K562 (cell line): ENCODE results near the gene C1QTNF5. TPM values are rescaled to one million over a fixed set of nuclear protein-coding genes. Genes with fewer than 3 reads are reported as not detected.
A peak's percentile ranks its signal among the peaks of the same experiment; 100 is the strongest.

ENCODE experiments used
- BACH1 ChIP-seq: fragments of 200-800 bp; sonication (Bioruptor generic); IDR thresholded peaks from 2 replicates; pipeline ENCODE4 v1.6.1; 2016; ENCODE audit warnings: missing genetic modification characterization, missing compliant biosample characterization
- DNMT1 ChIP-seq: fragments of 450-650 bp; IDR thresholded peaks from 2 replicates; pipeline ENCODE4 v1.6.1; 2016; ENCODE audit warnings: antibody characterized with exemption, mild to moderate bottlenecking
- FOXA1 ChIP-seq: fragments of 450-650 bp; IDR thresholded peaks from 2 replicates; pipeline ENCODE4 v1.6.1; 2016; ENCODE audit warnings: mild to moderate bottlenecking, borderline replicate concordance
- MYNN ChIP-seq, 2 experiments: sonication (generic); formaldehyde crosslinking in 1 of 2; IDR thresholded peaks; 2 replicates each; pipeline versions ENCODE4 v1.5.0 to v1.6.1; 2016 to 2020; ENCODE audit warnings: antibody characterized with exemption in 1 of 2, missing genetic modification reagents in 1 of 2
- RBFOX2 ChIP-seq: fragments of 200-400 bp; formaldehyde crosslinking; IDR thresholded peaks from 2 replicates; pipeline ENCODE4 v1.6.1; 2017; ENCODE audit warnings: low read depth, mild to moderate bottlenecking, low read length, moderate library complexity
- SRSF7 ChIP-seq: fragments of 200-400 bp; formaldehyde crosslinking; optimal IDR thresholded peaks from 2 replicates; pipeline ENCODE3; 2017; ENCODE audit warnings: mild to moderate bottlenecking, low read depth, low read length
- polyA plus RNA-seq, 8 experiments: library from polyadenylated mRNA; depleted of rRNA in 4 of 8; stranded (reverse) in 5 of 8; unstranded in 3 of 8; fragments of >200 nt; fragmentation: Nextera tagmentation in 2 of 8; fragmentation: Illumina TruSeq in 1 of 8; extraction: Ambion mirVana in 2 of 8; extraction: Trizol in 1 of 8; gene quantifications; 2 replicates each; pipeline versions ENCODE4 v1.2.1 to v1.2.3, GENCODE V29; 2011 to 2014; ENCODE audit warnings: inconsistent platforms in 1 of 8, missing spikeins in 1 of 8
- total RNA-seq, 7 experiments: library from RNA; depleted of rRNA in 6 of 7; stranded (reverse); fragments of >200 nt in 6 of 7; fragmentation: Illumina TruSeq in 2 of 7; extraction: Trizol in 2 of 7; gene quantifications; 2 replicates each; pipeline versions ENCODE4 v1.2.1 to v1.2.3, GENCODE V29; 2011 to 2021; ENCODE audit warnings: low replicate concordance in 1 of 7
- TF ChIP-seq, protein P1 (sequence below): fragments of 250-450 bp; sonication (Bioruptor Pico); IDR thresholded peaks from 2 replicates; pipeline ENCODE4 v1.5.0; 2020; ENCODE audit warnings: mild to moderate bottlenecking
- TF ChIP-seq, protein P2 (sequence below), 2 experiments: fragments of 450-650 bp; conservative IDR thresholded peaks; 2 replicates each; pipeline ENCODE4 v1.6.1; 2017; ENCODE audit warnings: mild to moderate bottlenecking in 2 of 2, moderate library complexity in 2 of 2
- TF ChIP-seq, protein P3 (sequence below): fragments of 450-650 bp; IDR thresholded peaks from 2 replicates; pipeline ENCODE4 v1.6.1; 2018; ENCODE audit not compliant: partially characterized antibody
- TF ChIP-seq, protein P4 (sequence below), 3 experiments: IDR thresholded peaks in 2 of 3; conservative IDR thresholded peaks in 1 of 3; 2 replicates each; pipeline ENCODE4 v1.5.1; 2011 to 2012; ENCODE audit warnings: low read length in 3 of 3, mild to moderate bottlenecking in 3 of 3, control low read depth in 2 of 3, improper control_type of control experiment in 1 of 3, inconsistent platforms in 1 of 3, low read depth in 1 of 3, mixed read lengths in 1 of 3, moderate library complexity in 1 of 3; ENCODE audit not compliant: insufficient read depth in 2 of 3
- TF ChIP-seq, protein P5 (sequence below), 2 experiments: fragments of 450-650 bp; IDR thresholded peaks; 2 replicates each; pipeline ENCODE4 v1.6.1; 2018; ENCODE audit warnings: mild to moderate bottlenecking in 2 of 2, low read depth in 1 of 2; ENCODE audit not compliant: partially characterized antibody in 2 of 2
- TF ChIP-seq, protein P6 (sequence below): fragments of 250-450 bp; sonication (Bioruptor Pico); IDR thresholded peaks from 2 replicates; pipeline ENCODE4 v1.8.0; 2022; ENCODE audit warnings: moderate library complexity, mild to moderate bottlenecking, inconsistent platforms

Gene C1QTNF5
- total and polyA plus RNA-seq, 9 of the 15 experiments (the other 6 are each of a cell fraction or from before 2014, with no cell fraction given), result 0.07 to 0.76 (median 0.24) TPM; not detected in 1

DNA sequence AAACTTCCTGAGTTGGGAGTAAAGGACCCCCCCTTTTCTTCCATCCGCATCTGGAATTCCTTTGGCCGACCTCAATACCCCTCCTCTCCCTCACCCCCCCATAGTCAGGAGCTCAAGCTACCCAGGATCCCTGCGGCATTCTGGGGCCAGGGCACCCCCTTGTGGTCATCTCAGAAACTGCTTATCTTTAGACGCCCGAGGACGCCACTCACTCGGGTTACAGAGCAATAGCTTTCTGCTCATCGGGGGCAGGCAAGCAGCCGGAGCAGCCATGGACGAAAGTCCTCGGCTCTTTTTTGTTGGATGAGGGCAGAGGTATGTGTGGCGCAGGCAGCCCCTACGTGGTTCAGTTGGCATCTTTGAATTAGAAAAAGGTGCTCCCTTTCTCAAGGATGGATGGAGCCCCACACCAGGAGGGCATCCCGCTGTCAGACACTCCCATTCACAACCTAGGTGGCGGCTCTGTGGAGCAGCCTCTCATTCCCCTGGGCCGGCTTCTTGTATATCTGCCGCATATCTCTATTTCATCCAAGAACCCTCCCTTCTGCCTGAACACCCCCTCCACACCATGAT is 2.3 kb downstream of the C1QTNF5 start (continued):
- TF ChIP-seq RBFOX2, result no peak
- TF ChIP-seq BACH1, result no peak
- TF ChIP-seq SRSF7, result no peak
- TF ChIP-seq, protein P1, sequence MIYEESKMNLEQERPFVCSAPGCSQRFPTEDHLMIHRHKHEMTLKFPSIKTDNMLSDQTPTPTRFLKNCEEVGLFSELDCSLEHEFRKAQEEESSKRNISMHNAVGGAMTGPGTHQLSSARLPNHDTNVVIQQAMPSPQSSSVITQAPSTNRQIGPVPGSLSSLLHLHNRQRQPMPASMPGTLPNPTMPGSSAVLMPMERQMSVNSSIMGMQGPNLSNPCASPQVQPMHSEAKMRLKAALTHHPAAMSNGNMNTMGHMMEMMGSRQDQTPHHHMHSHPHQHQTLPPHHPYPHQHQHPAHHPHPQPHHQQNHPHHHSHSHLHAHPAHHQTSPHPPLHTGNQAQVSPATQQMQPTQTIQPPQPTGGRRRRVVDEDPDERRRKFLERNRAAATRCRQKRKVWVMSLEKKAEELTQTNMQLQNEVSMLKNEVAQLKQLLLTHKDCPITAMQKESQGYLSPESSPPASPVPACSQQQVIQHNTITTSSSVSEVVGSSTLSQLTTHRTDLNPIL, result no peak
- TF ChIP-seq, protein P2, sequence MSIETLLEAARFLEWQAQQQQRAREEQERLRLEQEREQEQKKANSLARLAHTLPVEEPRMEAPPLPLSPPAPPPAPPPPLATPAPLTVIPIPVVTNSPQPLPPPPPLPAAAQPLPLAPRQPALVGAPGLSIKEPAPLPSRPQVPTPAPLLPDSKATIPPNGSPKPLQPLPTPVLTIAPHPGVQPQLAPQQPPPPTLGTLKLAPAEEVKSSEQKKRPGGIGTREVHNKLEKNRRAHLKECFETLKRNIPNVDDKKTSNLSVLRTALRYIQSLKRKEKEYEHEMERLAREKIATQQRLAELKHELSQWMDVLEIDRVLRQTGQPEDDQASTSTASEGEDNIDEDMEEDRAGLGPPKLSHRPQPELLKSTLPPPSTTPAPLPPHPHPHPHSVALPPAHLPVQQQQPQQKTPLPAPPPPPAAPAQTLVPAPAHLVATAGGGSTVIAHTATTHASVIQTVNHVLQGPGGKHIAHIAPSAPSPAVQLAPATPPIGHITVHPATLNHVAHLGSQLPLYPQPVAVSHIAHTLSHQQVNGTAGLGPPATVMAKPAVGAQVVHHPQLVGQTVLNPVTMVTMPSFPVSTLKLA (conservative IDR thresholded peaks at IDR 0.05), result no peak
- TF ChIP-seq, protein P3, sequence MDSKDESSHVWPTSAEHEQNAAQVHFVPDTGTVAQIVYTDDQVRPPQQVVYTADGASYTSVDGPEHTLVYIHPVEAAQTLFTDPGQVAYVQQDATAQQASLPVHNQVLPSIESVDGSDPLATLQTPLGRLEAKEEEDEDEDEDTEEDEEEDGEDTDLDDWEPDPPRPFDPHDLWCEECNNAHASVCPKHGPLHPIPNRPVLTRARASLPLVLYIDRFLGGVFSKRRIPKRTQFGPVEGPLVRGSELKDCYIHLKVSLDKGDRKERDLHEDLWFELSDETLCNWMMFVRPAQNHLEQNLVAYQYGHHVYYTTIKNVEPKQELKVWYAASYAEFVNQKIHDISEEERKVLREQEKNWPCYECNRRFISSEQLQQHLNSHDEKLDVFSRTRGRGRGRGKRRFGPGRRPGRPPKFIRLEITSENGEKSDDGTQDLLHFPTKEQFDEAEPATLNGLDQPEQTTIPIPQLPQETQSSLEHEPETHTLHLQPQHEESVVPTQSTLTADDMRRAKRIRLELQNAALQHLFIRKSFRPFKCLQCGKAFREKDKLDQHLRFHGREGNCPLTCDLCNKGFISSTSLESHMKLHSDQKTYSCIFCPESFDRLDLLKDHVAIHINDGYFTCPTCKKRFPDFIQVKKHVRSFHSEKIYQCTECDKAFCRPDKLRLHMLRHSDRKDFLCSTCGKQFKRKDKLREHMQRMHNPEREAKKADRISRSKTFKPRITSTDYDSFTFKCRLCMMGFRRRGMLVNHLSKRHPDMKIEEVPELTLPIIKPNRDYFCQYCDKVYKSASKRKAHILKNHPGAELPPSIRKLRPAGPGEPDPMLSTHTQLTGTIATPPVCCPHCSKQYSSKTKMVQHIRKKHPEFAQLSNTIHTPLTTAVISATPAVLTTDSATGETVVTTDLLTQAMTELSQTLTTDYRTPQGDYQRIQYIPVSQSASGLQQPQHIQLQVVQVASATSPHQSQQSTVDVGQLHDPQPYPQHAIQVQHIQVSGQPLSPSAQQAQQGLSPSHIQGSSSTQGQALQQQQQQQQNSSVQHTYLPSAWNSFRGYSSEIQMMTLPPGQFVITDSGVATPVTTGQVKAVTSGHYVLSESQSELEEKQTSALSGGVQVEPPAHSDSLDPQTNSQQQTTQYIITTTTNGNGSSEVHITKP, result peak; percentile 53
- TF ChIP-seq, protein P4, sequence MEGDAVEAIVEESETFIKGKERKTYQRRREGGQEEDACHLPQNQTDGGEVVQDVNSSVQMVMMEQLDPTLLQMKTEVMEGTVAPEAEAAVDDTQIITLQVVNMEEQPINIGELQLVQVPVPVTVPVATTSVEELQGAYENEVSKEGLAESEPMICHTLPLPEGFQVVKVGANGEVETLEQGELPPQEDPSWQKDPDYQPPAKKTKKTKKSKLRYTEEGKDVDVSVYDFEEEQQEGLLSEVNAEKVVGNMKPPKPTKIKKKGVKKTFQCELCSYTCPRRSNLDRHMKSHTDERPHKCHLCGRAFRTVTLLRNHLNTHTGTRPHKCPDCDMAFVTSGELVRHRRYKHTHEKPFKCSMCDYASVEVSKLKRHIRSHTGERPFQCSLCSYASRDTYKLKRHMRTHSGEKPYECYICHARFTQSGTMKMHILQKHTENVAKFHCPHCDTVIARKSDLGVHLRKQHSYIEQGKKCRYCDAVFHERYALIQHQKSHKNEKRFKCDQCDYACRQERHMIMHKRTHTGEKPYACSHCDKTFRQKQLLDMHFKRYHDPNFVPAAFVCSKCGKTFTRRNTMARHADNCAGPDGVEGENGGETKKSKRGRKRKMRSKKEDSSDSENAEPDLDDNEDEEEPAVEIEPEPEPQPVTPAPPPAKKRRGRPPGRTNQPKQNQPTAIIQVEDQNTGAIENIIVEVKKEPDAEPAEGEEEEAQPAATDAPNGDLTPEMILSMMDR (IDR thresholded peaks at IDR 0.05 in 2 of 3, conservative IDR thresholded peaks at IDR 0.05 in 1 of 3; ENCODE audit: insufficient read depth in 2 of 3, low read depth in 1 of 3, low read length in 3 of 3), result peak; percentile 85 to 93 (median 90)
- TF ChIP-seq, protein P5, sequence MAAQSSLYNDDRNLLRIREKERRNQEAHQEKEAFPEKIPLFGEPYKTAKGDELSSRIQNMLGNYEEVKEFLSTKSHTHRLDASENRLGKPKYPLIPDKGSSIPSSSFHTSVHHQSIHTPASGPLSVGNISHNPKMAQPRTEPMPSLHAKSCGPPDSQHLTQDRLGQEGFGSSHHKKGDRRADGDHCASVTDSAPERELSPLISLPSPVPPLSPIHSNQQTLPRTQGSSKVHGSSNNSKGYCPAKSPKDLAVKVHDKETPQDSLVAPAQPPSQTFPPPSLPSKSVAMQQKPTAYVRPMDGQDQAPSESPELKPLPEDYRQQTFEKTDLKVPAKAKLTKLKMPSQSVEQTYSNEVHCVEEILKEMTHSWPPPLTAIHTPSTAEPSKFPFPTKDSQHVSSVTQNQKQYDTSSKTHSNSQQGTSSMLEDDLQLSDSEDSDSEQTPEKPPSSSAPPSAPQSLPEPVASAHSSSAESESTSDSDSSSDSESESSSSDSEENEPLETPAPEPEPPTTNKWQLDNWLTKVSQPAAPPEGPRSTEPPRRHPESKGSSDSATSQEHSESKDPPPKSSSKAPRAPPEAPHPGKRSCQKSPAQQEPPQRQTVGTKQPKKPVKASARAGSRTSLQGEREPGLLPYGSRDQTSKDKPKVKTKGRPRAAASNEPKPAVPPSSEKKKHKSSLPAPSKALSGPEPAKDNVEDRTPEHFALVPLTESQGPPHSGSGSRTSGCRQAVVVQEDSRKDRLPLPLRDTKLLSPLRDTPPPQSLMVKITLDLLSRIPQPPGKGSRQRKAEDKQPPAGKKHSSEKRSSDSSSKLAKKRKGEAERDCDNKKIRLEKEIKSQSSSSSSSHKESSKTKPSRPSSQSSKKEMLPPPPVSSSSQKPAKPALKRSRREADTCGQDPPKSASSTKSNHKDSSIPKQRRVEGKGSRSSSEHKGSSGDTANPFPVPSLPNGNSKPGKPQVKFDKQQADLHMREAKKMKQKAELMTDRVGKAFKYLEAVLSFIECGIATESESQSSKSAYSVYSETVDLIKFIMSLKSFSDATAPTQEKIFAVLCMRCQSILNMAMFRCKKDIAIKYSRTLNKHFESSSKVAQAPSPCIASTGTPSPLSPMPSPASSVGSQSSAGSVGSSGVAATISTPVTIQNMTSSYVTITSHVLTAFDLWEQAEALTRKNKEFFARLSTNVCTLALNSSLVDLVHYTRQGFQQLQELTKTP (IDR thresholded peaks at IDR 0.05; ENCODE audit: low read depth in 1 of 2, partially characterized antibody in 2 of 2), result no peak
- TF ChIP-seq MYNN (IDR thresholded peaks at IDR 0.05), result 0 out of 2 replicates have a peak, but pooled peaks have one; percentile 46
- TF ChIP-seq MYNN (CRISPR knock-in tag; IDR thresholded peaks at IDR 0.05), result no peak
- no peak for TF ChIP-seq FOXA1
- TF ChIP-seq DNMT1, result no peak
- TF ChIP-seq, protein P6, sequence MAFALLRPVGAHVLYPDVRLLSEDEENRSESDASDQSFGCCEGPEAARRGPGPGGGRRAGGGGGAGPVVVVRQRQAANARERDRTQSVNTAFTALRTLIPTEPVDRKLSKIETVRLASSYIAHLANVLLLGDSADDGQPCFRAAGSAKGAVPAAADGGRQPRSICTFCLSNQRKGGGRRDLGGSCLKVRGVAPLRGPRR (CRISPR knock-in tag), result no peak
